Brain microvascular endothelial cell (primary cell): ENCODE results near the gene CADM1.

Experiments used
- DNase-seq: peaks from one replicate; pipeline ENCODE4 v3.0.0-alpha.2; 2020
- H3K27ac ChIP-seq: fragments of 250-450 bp; sonication (Bioruptor Pico); 2 replicates; pipeline ENCODE4 v1.5.1; 2020; ENCODE audit warnings: mild to moderate bottlenecking, moderate library complexity
- H3K27me3 ChIP-seq: fragments of 250-450 bp; sonication (Bioruptor Pico); replicated peaks from 2 replicates; pipeline ENCODE4 v1.5.1; 2020; ENCODE audit warnings: mild to moderate bottlenecking
- H3K36me3 ChIP-seq: fragments of 250-450 bp; sonication (Bioruptor Pico); replicated peaks from 2 replicates; pipeline ENCODE4 v1.5.1; 2020; ENCODE audit warnings: mild to moderate bottlenecking
- H3K4me3 ChIP-seq: 2 replicates; pipeline ENCODE4 v1.5.1; 2011; ENCODE audit warnings: low read depth, mild to moderate bottlenecking, control low read depth, low read length, moderate library complexity
- in situ Hi-C: cut with HindIII; loops from 2 replicates; pipeline ENCODE4 v1.10.0; 2017; ENCODE audit warnings: low sequenced_read_pairs, low pct_ligation_motif_present
- TF ChIP-seq, protein P1 (sequence below): IDR thresholded peaks from 2 replicates; pipeline ENCODE4 v1.5.1; 2011; ENCODE audit warnings: low read depth, mild to moderate bottlenecking, moderate library complexity, low read length, control low read depth, inconsistent platforms; ENCODE audit errors: missing control alignments

Gene CADM1

GRCh38 chr11:115181538-115181937 lies 322.7 kb downstream of the CADM1 start:
- Histone ChIP-seq H3K27me3 (no peaks in the 10 kb centered on the region), H3K4me3 (no peak overlapping the region), H3K27ac (no peak overlapping the region), H3K36me3 (no peaks in the 10 kb centered on the region)
- in situ Hi-C loops, result no loop called here
- TF ChIP-seq, protein P1, sequence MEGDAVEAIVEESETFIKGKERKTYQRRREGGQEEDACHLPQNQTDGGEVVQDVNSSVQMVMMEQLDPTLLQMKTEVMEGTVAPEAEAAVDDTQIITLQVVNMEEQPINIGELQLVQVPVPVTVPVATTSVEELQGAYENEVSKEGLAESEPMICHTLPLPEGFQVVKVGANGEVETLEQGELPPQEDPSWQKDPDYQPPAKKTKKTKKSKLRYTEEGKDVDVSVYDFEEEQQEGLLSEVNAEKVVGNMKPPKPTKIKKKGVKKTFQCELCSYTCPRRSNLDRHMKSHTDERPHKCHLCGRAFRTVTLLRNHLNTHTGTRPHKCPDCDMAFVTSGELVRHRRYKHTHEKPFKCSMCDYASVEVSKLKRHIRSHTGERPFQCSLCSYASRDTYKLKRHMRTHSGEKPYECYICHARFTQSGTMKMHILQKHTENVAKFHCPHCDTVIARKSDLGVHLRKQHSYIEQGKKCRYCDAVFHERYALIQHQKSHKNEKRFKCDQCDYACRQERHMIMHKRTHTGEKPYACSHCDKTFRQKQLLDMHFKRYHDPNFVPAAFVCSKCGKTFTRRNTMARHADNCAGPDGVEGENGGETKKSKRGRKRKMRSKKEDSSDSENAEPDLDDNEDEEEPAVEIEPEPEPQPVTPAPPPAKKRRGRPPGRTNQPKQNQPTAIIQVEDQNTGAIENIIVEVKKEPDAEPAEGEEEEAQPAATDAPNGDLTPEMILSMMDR, result no peak
- DNase-seq, result no peak

DNA sequence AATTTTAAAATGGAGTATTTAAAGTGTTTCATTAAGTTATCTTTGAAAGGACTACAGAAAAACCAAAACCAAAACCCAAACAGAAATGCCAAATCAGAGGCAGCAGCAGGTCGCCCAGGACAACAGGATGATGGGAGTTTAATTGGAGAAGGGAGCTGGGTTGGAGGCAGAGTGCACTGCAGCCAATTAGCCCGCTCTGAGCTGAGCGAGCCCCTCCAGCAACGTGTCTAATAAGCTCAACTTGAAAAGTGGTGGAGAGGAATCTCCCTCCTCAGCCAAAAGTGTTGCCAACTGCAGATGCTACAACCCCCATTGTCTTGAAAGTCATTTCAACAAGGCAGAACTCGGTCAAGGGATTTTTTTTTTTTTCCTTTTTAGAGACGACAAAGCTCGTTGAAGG lies 323.9 kb downstream of the CADM1 start:
- H3K36me3 ChIP-seq, result no peaks in the 10 kb centered on the region
- no peak overlapping the region for H3K27ac ChIP-seq
- no peaks in the 10 kb centered on the region for H3K27me3 ChIP-seq
- TF ChIP-seq, protein P1, result no peak
- H3K4me3 ChIP-seq, result no peak overlapping the region
- DNase-seq, result no peak
- in situ Hi-C loops, result no loop called here

DNA sequence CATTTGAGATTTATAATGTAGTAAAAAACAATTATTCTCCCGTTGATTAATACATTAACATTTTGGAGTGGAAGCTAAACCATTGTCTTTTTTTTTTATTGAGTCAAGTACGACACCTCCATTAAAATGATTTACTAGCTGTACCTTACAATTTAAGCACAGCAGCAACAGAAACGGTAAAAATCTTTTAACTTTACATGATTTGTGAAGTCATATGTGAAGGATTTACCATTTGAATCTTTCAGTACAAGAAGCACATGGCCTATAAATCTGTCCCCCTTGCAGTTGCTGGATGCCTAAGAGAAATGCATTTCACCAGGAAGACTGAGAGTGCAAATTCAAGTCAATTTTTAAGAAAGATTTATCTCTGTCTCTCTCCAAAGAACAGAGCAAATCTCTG lies 324.6 kb downstream of the CADM1 start:
- no peaks in the 10 kb centered on the region for H3K36me3 ChIP-seq
- no peak for DNase-seq
- no peak overlapping the region for H3K4me3 ChIP-seq
- no peak overlapping the region for H3K27ac ChIP-seq
- no peaks in the 10 kb centered on the region for H3K27me3 ChIP-seq
- in situ Hi-C loops, result no loop called here
- TF ChIP-seq, protein P1, result no peak

GRCh38 chr11:115178705-115179104 lies 325.5 kb downstream of the CADM1 start:
- H3K27me3 ChIP-seq, result no peaks in the 10 kb centered on the region
- TF ChIP-seq, protein P1, result no peak
- DNase-seq, result no peak
- no peak overlapping the region for H3K27ac ChIP-seq
- H3K4me3 ChIP-seq, result no peak overlapping the region
- in situ Hi-C loops, result no loop called here
- H3K36me3 ChIP-seq, result no peaks in the 10 kb centered on the region

DNA sequence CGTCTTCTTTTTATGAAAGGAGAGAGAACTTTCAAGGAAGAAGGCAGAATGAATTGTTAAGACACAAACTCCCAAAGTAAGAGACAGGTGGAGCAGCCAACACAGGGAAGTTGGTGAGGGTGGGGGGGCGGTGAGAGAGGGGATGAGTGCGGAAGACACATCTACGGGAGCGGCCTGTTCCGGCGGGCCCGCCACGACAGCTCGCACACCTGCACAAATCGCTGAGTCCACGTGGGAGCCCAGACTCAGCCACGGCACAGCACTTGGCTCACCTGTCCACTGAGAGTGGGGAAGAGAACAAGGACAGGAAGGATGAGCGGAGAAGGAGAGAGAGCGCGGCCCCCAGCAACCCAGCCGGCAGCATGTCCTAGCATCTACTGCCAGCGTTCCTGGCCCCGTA lies 331.1 kb downstream of the CADM1 start:
- TF ChIP-seq, protein P1, result no peak
- in situ Hi-C loops, result no loop called here
- Histone ChIP-seq H3K27me3 (no peaks in the 10 kb centered on the region), H3K27ac (no peak overlapping the region), H3K36me3 (no peaks in the 10 kb centered on the region), H3K4me3 (no peak overlapping the region)
- DNase-seq, result no peak

DNA sequence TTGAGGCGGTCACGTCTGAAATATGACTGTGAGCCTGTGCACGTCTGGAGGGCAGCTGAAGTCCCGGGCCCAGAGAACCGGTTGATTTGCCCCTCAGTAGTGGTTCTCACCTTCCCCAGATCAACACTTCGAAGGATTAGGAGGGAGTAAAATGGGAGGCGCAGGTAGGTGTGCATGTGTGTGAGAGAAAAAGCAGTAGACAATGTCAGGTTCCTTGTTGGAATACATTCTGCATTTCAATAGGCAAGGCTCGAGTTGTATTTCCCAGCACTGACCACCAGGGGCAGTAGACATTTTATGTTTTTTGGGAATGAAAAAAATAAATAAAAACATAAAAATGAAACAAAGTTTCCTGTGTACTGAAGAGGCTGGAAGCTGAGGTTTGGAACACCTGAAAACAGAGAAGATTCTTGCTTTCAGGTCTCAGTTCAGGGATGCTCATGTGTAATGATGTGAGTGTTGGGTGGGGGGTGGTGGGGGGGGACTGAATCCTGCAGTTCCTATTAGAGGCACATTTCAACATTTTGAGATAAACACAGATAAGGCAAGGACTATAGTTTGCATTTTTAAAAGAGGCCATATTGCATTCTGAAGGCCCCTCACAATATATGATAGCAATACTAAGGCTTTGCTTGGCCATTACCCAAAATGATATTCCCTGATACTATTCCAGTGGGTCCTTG lies 333.9 kb downstream of the CADM1 start:
- TF ChIP-seq, protein P1, result peak; percentile 81
- no peaks in the 10 kb centered on the region for H3K36me3 ChIP-seq
- no peak overlapping the region for H3K27ac ChIP-seq
- in situ Hi-C loops, result no loop called here
- DNase-seq, result peak; percentile 29
- H3K27me3 ChIP-seq, result no peaks in the 10 kb centered on the region
- H3K4me3 ChIP-seq, result no peak overlapping the region
